IPS-18a (cell line): ENCODE measurements around the gene FBLL1.

Experiments used
- H3K27ac ChIP-seq: one replicate; pipeline ENCODE4 v1.5.1; 2013; ENCODE audit warnings: low read length
- H3K27me3 ChIP-seq: one replicate; pipeline ENCODE4 v1.6.1; 2013; ENCODE audit warnings: mild to moderate bottlenecking, low read length; ENCODE audit not compliant: control insufficient read depth, insufficient read depth
- H3K36me3 ChIP-seq: one replicate; pipeline ENCODE4 v1.6.1; 2013; ENCODE audit warnings: low read depth, low read length; ENCODE audit not compliant: control insufficient read depth
- H3K4me1 ChIP-seq: one replicate; pipeline ENCODE4 v1.6.1; 2013; ENCODE audit warnings: low read depth, low read length; ENCODE audit not compliant: control insufficient read depth
- H3K4me3 ChIP-seq: one replicate; pipeline ENCODE4 v1.5.1; 2013; ENCODE audit warnings: low read length
- H3K9ac ChIP-seq: one replicate; pipeline ENCODE4 v1.6.1; 2013; ENCODE audit warnings: mild to moderate bottlenecking, low read length, moderate library complexity
- H3K9me3 ChIP-seq: one replicate; pipeline ENCODE4 v1.6.1; 2013; ENCODE audit warnings: low read depth, low read length; ENCODE audit not compliant: control insufficient read depth

The FBLL1 gene

GRCh38 chr5:168580227-168580508 is 51.1 kb downstream of the FBLL1 start:
- Histone ChIP-seq H3K27me3 (no peaks in the 10 kb centered on the region), H3K27ac (peak overlapping the region; percentile 79), H3K9ac (peak overlapping the region; percentile 63)

More at GRCh38 chr5:168580227-168580508, 51.1 kb downstream of the FBLL1 start:
- Histone ChIP-seq H3K9me3 (no peaks in the 10 kb centered on the region), H3K4me1 (peaks cover 24% of the 10 kb centered on the region), H3K36me3 (peaks cover 4% of the 10 kb centered on the region), H3K4me3 (peak overlapping the region; percentile 63)
